ENCODE data around the gene EVC.
"Not testable (repeated sequence)": the region's sequence is repeated elsewhere in the genome, so short reads cannot be mapped to it uniquely, and the experiment has no call there.

Gene EVC

GRCh38 chr4:5854929-5855328 lies 143.9 kb downstream of the EVC start:
- Histone ChIP-seq H3K9ac (ENCODE audit: insufficient read length) (no peak overlapping the region), H3K36me3 (ENCODE audit: insufficient read depth, low read length) (no peaks in the 10 kb centered on the region), H3K27ac (no peak overlapping the region), H3K4me3 (no peak overlapping the region), H3K9me3 (ENCODE audit: low read depth, low read length) (no peaks in the 10 kb centered on the region)
- TF ChIP-seq POLR2AphosphoS5 (IDR thresholded peaks at IDR 0.05; ENCODE audit: borderline replicate concordance, low read depth, low read length), result no peak
- TF ChIP-seq EZH2 (IDR thresholded peaks at IDR 0.05), result no peak
- TF ChIP-seq FOXP2 (optimal IDR thresholded peaks at IDR 0.05; ENCODE audit: control extremely low read depth, extremely low read length, insufficient read depth), result no peak
- no peak for DNase-seq (ENCODE audit: low read depth, low spot score)

GRCh38 chr4:5856362-5856761 lies 145.4 kb downstream of the EVC start:
- DNase-seq (ENCODE audit: low read depth, low spot score); H3K4me3 ChIP-seq; H3K9ac ChIP-seq (ENCODE audit: insufficient read length); H3K9me3 ChIP-seq (ENCODE audit: low read depth, low read length); H3K27ac ChIP-seq; H3K36me3 ChIP-seq (ENCODE audit: insufficient read depth, low read length): not testable (repeated sequence)

- Histone ChIP-seq H3K9me3 (ENCODE audit: low read depth, low read length) (no peaks in the 10 kb centered on the region), H3K4me3 (no peak overlapping the region), H3K36me3 (ENCODE audit: insufficient read depth, low read length) (no peaks in the 10 kb centered on the region), H3K27ac (no peak overlapping the region), H3K9ac (ENCODE audit: insufficient read length) (no peak overlapping the region)
- no peak for TF ChIP-seq POLR2AphosphoS5 (IDR thresholded peaks at IDR 0.05; ENCODE audit: borderline replicate concordance, low read depth, low read length)
- no peak for TF ChIP-seq FOXP2 (optimal IDR thresholded peaks at IDR 0.05; ENCODE audit: control extremely low read depth, extremely low read length, insufficient read depth)
- no peak for TF ChIP-seq EZH2 (IDR thresholded peaks at IDR 0.05)
- DNase-seq (ENCODE audit: low read depth, low spot score), result no peak
Measured at GRCh38 chr4:5857199-5857598, 146.2 kb downstream of the EVC start.

DNA sequence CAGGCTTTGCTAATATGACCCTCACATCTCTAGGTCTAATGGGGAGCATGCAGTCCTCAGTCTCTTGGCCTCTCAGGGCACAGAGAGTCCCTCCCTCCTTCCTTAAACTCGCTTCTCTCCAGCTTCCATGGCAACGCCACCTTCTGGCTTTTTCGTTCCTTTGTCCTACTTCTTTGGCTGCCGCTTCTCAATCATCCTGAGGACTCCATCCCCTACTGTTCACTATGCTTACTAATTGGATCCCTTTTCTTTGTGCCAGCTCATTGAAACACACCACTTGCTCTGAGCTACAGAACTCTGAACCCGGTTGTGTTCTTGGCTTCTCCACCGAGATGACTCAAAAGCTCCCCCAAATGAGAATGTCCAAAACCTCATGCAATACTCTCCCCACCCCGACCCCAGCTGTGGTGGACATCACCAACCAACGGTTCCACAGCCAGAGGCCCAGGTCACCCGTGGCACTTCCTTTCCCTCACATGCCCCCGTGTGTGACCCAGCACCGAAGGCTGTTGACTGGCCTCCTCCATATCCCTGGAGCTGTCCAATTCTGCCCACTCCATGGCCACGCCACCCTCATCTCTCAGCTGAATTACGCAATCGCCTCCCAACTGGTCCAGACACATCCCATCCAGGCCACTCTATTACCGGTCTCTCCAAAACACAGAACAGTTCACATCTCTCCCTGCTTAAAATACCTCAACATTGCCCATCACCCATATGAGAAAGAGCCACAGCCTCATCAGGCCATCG lies 147.2 kb downstream of the EVC start:
- no peaks in the 10 kb centered on the region for H3K36me3 ChIP-seq (ENCODE audit: insufficient read depth, low read length)
- H3K9me3 ChIP-seq (ENCODE audit: low read depth, low read length), result no peaks in the 10 kb centered on the region
- H3K9ac ChIP-seq (ENCODE audit: insufficient read length), result no peak overlapping the region
- H3K4me3 ChIP-seq, result no peak overlapping the region
- TF ChIP-seq POLR2AphosphoS5 (IDR thresholded peaks at IDR 0.05; ENCODE audit: borderline replicate concordance, low read depth, low read length) (no peak), EZH2 (IDR thresholded peaks at IDR 0.05) (no peak)
- DNase-seq (ENCODE audit: low read depth, low spot score), result no peak
- no peak overlapping the region for H3K27ac ChIP-seq

GRCh38 chr4:5863461-5864113 lies 152.6 kb downstream of the EVC start:
- no peaks in the 10 kb centered on the region for H3K36me3 ChIP-seq (ENCODE audit: insufficient read depth, low read length)
- H3K9me3 ChIP-seq (ENCODE audit: low read depth, low read length), result no peaks in the 10 kb centered on the region
- H3K9ac ChIP-seq (ENCODE audit: insufficient read length), result no peak overlapping the region
- TF ChIP-seq EZH2 (IDR thresholded peaks at IDR 0.05) (no peak), FOXP2 (optimal IDR thresholded peaks at IDR 0.05; ENCODE audit: control extremely low read depth, extremely low read length, insufficient read depth) (no peak), POLR2AphosphoS5 (IDR thresholded peaks at IDR 0.05; ENCODE audit: borderline replicate concordance, low read depth, low read length) (no peak)
- DNase-seq (ENCODE audit: low read depth, low spot score), result no peak
- H3K27ac ChIP-seq, result no peak overlapping the region
- no peak overlapping the region for H3K4me3 ChIP-seq
